Measurements from ENCODE around the gene TMEM144. TPM values are rescaled to one million over a fixed set of nuclear protein-coding genes. Genes with fewer than 3 reads are reported as not detected.
A peak's percentile ranks its signal among the peaks of the same experiment; 100 is the strongest.

TMEM144 gene
- total RNA-seq, 1 experiment from 2014 or later = 13.4 TPM

DNA sequence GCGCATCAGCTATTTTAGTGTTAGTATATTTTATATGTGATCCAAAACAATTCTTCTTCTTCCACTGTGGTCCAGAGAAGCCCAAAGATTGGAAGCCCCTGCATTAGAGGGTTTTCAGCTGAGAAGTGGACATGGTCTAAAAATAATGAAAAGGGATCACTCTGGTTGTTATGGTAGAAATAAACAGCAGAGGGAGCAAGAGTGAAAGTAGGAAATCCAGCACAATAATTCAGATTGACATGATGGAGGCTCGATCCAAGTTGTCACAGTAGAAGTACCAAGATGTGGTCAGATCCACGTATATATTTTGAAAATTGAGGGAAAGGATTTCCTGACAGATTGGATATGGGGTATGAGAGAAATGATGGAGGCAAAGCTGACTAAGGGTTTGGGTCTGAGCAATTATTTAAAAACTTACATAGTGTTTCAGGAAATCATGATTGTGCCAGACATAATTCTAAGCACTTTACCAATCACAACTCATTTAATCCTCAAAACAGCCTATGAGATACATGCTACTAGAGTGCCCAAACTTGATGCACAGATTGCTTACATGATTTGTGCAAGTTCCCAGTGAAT is 17.0 kb upstream of the TMEM144 start:
- Histone ChIP-seq H2AFZ (no peak overlapping the region), H3K27me3 (ENCODE audit: insufficient read depth, low read depth) (no peaks in the 10 kb centered on the region), H3K9me3 (ENCODE audit: insufficient read depth, low read depth) (no peaks in the 10 kb centered on the region), H4K20me1 (ENCODE audit: insufficient read depth) (no peaks in the 10 kb centered on the region), H3K79me2 (ENCODE audit: low read depth) (no peaks in the 10 kb centered on the region), H3K36me3 (ENCODE audit: low read depth) (no peaks in the 10 kb centered on the region), H3K9me2 (ENCODE audit: insufficient read depth) (no peaks in the 10 kb centered on the region), H3K4me2 (no peak overlapping the region), H3K4me1 (replicated peaks; ENCODE audit: insufficient read depth) (no peaks in the 10 kb centered on the region), H3F3A (ENCODE audit: insufficient read depth, low read depth) (no peaks in the 10 kb centered on the region), H3K4me3 (no peak overlapping the region), H3K27ac (no peak overlapping the region)
- ChIA-PET POLR2A (ENCODE audit: unreplicated experiment) (no interaction called here), CTCF (interaction anchor here (0.7 to 2.3 kb wide), 2 partner anchors 8 to 62 kb away, joined by 3 to 19 read pairs; no protein-coding TSS in a partner anchor)
- TF ChIP-seq, protein P1, sequence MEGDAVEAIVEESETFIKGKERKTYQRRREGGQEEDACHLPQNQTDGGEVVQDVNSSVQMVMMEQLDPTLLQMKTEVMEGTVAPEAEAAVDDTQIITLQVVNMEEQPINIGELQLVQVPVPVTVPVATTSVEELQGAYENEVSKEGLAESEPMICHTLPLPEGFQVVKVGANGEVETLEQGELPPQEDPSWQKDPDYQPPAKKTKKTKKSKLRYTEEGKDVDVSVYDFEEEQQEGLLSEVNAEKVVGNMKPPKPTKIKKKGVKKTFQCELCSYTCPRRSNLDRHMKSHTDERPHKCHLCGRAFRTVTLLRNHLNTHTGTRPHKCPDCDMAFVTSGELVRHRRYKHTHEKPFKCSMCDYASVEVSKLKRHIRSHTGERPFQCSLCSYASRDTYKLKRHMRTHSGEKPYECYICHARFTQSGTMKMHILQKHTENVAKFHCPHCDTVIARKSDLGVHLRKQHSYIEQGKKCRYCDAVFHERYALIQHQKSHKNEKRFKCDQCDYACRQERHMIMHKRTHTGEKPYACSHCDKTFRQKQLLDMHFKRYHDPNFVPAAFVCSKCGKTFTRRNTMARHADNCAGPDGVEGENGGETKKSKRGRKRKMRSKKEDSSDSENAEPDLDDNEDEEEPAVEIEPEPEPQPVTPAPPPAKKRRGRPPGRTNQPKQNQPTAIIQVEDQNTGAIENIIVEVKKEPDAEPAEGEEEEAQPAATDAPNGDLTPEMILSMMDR (conservative IDR thresholded peaks at IDR 0.05) = peak; percentile 66
- TF ChIP-seq EZH2 (IDR thresholded peaks at IDR 0.05; ENCODE audit: low read depth) = no peak
- intact Hi-C loops (cut with micrococcal nuclease; ENCODE audit: unreplicated experiment) = loop anchor here (1.0 to 5.0 kb wide), 2 partner anchors 62 to 434 kb away; no protein-coding TSS in a partner anchor
- no TSS peak for BruUV-seq (replicated peaks)
- no peak for DNase-seq

DNA sequence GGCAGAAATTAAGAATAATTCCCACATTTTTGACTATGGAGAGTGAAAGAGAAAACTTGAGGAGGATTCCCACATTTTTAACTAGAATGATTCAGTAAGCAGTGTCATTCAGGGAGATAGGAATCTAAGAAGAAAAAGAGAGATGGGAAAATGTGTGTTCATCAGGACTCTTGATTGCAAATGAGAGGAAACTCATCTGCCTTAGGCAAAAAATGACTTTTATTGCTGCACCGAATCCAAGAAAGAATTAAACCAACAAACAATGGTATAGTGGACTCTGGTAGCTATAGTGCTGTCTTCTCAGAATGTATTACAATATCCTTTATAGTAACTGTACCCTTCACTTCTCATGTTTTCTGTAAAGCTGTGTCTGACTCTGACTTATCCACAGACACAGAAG is 15.0 kb upstream of the TMEM144 start:
- ChIA-PET POLR2A (ENCODE audit: unreplicated experiment) (no interaction called here), CTCF (no interaction called here)
- Histone ChIP-seq H3K4me2 (no peak overlapping the region), H3K4me1 (replicated peaks; ENCODE audit: insufficient read depth) (no peaks in the 10 kb centered on the region), H3F3A (ENCODE audit: insufficient read depth, low read depth) (no peaks in the 10 kb centered on the region), H3K4me3 (no peak overlapping the region), H3K36me3 (ENCODE audit: low read depth) (no peaks in the 10 kb centered on the region), H3K27ac (no peak overlapping the region), H4K20me1 (ENCODE audit: insufficient read depth) (no peaks in the 10 kb centered on the region), H2AFZ (no peak overlapping the region), H3K9me3 (ENCODE audit: insufficient read depth, low read depth) (no peaks in the 10 kb centered on the region), H3K9me2 (ENCODE audit: insufficient read depth) (no peaks in the 10 kb centered on the region), H3K79me2 (ENCODE audit: low read depth) (no peaks in the 10 kb centered on the region), H3K27me3 (ENCODE audit: insufficient read depth, low read depth) (no peaks in the 10 kb centered on the region)
- no peak for DNase-seq
- TF ChIP-seq, protein P1 (conservative IDR thresholded peaks at IDR 0.05) = no peak
- TF ChIP-seq EZH2 (IDR thresholded peaks at IDR 0.05; ENCODE audit: low read depth) = no peak
- intact Hi-C loops (cut with micrococcal nuclease; ENCODE audit: unreplicated experiment) = no loop called here
- no TSS peak for BruUV-seq (replicated peaks)

DNA sequence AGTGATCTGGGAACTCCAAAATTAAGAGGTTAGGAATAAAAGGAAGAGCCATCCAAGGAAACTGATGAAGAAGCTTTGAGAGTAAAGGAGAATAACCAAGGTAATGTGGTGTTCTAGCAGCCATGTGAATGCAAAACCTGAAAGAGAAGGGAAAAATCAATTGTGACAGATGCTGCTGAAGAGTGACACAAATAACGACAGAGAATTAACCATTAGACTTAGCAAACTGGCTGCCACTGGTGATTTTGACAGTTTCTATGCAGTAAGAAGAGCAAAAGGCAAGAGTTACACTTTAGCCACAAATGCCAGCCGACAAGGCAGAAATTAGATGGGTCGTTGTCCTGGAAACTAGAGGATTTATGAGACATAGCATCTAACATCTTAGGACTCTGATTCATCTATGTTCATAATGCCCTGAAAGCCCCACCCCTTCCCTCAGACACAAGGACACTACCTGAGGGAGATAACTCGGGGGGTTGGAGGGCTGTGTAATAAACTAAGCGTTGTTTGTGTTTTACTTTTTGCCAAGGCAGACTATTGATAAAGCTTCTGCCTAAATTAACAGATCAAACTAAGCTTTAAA is 13.0 kb upstream of the TMEM144 start:
- TF ChIP-seq EZH2 (IDR thresholded peaks at IDR 0.05; ENCODE audit: low read depth) = no peak
- TF ChIP-seq, protein P1 (conservative IDR thresholded peaks at IDR 0.05) = no peak
- Histone ChIP-seq H3K79me2 (ENCODE audit: low read depth) (no peaks in the 10 kb centered on the region), H3K4me3 (no peak overlapping the region), H3F3A (ENCODE audit: insufficient read depth, low read depth) (no peaks in the 10 kb centered on the region), H4K20me1 (ENCODE audit: insufficient read depth) (no peaks in the 10 kb centered on the region), H2AFZ (no peak overlapping the region), H3K9me2 (ENCODE audit: insufficient read depth) (no peaks in the 10 kb centered on the region), H3K27me3 (ENCODE audit: insufficient read depth, low read depth) (no peaks in the 10 kb centered on the region), H3K9me3 (ENCODE audit: insufficient read depth, low read depth) (no peaks in the 10 kb centered on the region), H3K4me1 (replicated peaks; ENCODE audit: insufficient read depth) (no peaks in the 10 kb centered on the region), H3K27ac (no peak overlapping the region), H3K4me2 (no peak overlapping the region), H3K36me3 (ENCODE audit: low read depth) (no peaks in the 10 kb centered on the region)
- ChIA-PET POLR2A (ENCODE audit: unreplicated experiment) (no interaction called here), CTCF (no interaction called here)
- no peak for DNase-seq
- intact Hi-C loops (cut with micrococcal nuclease; ENCODE audit: unreplicated experiment) = no loop called here
- BruUV-seq (replicated peaks) = no TSS peak

All from PC-9 (cell line).